GM21529 (cell line): Measurements from ENCODE around the gene GNG4.

Experiments used
- ATAC-seq: cut with Tn5 transposase; IDR thresholded peaks from one replicate; pipeline ENCODE4 v1.9.1; 2021; ENCODE audit not compliant: unreplicated experiment

GNG4 gene

GRCh38 chr1:235649368-235650163 lies at the start of gene GNG4:
GNG4 (minus strand) TSS chr1:235649784; CDS start chr1:235583838, 65,946 bp downstream.
- ATAC-seq: peak; percentile 56

DNA sequence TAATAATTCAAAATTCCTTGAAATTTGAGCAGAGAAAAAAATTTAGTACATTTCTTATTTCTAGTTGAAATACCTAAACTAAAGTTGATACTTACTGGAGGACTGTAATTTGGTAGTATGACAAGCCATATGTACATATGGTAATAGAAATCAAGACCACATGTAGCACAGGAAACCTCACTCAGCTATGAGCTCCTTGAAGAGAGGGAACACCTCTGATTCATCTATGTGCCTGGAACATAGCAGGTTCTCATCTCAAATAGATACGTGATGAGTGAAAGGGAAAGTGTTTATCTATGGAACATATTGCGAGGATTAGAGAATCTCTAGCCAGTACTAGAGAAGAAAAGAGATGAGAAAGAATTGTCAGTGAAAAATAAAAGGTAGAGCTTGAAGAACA lies 47.9 kb upstream of the GNG4 start:
- ATAC-seq: no peak

GRCh38 chr1:235689356-235689755 lies 39.8 kb upstream of the GNG4 start:
- no peak for ATAC-seq

DNA sequence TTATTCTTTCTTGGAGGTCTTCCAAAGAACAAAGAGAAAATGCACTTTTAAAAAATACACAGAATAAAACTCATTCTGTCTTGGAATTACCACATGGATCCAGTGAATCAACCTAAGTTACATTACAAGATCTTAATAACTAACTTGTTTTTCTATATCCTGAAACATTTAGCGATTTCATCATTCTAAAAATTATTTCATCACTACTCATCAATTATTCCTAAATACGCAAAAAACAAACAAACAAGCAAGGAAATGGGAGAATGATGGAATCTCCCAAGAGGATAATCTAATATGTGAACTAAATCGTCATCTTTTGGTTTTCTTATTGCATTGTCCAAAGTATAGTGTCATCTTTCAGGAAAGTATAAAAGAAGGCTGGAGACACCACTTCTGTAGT lies 38.5 kb upstream of the GNG4 start:
- no peak for ATAC-seq

GRCh38 chr1:235683653-235684052 lies 34.1 kb upstream of the GNG4 start:
- ATAC-seq: no peak

DNA sequence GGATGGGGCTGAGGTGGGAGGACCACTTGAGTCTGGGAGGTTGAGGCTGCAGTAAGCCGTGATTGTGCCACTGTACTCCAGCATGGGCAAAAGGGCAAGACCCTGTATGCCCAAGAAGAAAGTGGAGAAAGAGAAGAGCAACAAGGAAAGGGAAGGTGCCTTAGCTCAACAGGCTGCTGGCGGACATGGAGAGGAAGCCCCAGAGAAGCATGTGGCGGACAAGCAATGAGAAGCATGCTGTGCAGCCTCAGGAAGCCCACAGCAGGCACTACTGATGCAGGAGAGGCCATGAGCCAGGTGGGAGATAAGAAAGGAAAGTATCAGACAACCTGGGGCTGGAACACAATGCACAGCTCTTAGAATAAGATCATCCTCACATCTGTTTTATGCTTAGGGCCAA lies 32.6 kb upstream of the GNG4 start:
- no peak for ATAC-seq

DNA sequence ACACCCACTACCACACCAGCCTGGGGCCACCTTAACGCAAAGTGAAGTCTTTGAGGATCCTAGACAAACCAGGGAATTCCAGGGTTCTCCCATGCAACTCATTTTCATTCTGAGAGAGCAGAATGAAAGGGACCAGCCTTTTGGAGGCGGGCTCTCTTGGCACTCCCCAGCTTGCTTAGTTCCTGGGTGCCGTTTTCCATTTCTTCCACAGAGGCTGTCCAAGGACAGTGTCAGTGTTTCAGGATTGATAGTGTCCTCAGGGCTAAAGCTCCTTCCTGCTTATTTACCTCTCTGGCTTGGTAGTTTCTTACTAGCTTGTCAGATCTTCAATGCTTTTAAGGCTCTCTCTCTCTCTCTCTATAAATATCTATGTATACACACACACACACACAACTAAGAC lies 30.1 kb upstream of the GNG4 start:
- ATAC-seq: no peak

- ATAC-seq: no peak
These were observed 29.4 kb upstream of the GNG4 start for GRCh38 chr1:235679005-235679404.

DNA sequence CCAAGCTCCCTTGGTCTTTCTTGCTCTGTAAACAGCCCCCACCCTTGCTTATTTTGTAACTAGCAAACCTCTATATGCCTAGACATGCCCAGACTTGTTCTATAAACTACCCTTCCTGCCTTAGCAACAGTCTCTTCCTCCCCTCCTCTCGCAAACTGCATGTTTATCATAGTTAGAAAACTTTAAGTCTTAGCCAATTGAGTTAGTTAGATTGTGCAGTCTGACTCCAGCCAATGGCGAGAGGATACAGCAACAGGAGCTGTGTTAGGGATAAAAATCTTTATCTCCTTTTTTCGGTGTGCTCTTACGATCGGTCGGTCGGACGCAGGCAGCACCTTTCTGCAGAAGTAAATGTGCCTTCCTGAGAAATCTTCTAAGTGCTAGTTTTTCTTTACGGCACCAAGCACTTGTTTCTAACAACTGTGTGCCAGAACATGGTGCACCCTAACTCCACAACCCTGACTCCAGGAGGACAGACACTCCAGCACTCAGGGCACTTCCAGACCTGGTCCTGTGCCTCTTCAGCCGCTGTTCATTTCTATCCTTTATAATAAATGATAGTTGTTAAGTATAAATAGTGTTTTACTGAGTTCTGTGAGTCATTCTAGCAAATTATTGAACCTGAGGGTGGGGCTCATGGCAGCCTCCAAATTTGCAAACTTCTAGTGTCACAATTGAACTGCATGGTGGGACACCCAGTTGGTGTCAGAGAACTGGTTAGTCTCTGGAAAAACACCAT lies 25.7 kb upstream of the GNG4 start:
- ATAC-seq: no peak

DNA sequence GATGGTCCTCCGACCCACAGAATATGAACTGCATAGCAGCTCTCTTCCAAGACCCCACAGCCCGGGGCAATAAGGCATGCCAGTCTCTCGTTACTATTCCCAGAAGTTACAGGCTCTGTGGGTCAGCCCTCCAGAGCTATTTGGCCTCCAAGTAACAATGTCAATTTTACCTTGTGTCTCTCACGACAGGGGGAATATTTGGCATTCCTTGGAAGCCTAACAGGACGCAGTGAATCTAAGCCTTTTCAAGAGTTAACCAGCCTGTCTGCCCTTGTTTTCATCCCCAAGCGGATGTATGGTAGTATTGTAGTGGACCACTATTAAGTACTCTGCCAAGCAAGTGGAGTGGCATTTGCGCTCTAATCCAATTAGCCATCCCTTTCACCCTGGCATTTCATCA lies 24.4 kb upstream of the GNG4 start:
- no peak for ATAC-seq

DNA sequence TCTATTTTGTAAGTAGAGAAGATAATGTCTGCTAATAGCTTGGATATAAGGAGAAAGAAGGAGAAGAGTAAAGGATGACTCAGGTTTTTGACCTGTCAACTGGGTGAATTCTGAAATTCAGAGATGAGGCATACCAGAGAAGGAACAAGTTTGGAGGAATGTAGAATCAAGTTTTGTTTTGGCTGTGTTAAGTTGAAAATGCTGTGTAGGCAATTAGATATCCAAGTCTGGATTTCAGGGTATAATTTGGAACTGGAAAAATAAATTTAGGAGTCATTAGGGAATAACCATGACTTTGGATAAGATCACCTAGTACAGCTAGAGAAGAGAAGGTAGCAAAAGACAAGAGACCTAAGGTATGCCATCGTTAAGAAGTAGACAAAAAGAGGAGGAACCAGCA lies 22.4 kb upstream of the GNG4 start:
- ATAC-seq: no peak

DNA sequence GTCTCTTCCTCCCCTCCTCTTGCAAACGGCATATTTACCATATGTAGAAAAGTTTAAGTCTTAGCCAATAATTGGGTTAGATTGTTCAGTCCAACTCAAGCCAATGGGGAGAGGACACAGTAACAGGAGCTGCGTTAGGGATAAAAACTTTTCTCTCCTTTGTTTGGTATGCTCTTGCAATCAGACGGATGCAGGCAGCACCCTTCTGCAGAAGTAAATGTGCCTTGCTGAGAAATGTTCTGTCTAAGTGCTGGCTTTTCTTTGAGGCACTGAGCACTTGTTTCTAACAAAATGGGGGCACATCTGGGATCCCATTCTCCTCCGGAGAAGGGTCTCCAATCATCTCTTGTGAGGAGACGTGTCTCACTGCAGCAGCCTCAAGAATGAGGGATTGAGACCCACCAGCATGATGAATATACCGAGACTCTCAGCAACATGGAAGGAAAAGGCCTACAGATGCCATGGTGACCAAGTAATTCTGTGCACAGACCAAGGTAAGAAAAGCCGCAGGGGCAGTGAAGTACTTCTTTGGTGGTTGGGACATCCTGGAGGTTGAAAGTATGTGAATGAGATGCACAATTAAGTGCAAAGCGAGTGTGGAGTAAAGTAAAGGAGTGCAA lies 20.7 kb upstream of the GNG4 start:
- ATAC-seq: no peak

- no peak for ATAC-seq
These were observed 19.7 kb upstream of the GNG4 start for GRCh38 chr1:235669277-235669676.

GRCh38 chr1:235663628-235664027 lies 14.0 kb upstream of the GNG4 start:
- no peak for ATAC-seq

DNA sequence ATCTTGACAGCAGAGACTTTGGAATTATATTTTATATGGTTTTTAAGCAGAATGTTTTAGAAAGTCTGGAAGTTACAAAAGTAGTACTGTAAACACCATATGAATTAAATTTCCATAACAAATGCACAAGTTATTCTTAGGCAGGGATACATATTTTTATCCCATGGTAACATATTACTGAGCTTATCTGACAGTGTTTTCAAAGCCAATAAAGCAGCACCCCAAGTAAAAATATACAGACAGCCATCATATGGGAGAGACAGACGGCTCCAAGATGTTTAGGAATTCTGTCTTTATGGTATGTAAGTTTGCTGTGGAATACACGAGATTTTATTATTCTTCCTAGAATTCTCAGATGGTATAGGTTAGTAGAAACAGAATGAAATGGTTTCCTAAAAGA lies 12.0 kb upstream of the GNG4 start:
- ATAC-seq: no peak

- no peak for ATAC-seq
These were observed 9.7 kb upstream of the GNG4 start for GRCh38 chr1:235659186-235659771.

GRCh38 chr1:235657747-235658526 lies 8.4 kb upstream of the GNG4 start:
- no peak for ATAC-seq

DNA sequence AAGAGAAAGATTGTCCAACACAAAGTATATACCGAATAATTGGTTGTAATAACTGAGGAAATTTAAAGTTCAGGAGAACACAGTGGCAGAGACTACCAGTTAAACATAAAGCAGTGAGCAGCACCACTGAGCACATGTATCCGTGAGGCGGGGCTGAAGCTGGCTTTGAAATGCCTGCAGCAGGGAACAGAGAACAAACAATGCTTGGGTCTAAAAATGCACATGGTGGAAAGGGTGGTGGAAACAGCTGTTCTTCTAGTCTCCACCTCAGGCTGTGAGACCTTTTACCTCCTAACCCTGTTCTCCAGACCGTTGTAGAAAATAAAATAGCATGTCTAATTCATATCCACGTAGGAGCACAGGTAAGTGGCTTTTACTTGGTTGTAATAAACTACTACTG lies 7.7 kb upstream of the GNG4 start:
- ATAC-seq: no peak

GRCh38 chr1:235652364-235652763 lies 2.8 kb upstream of the GNG4 start:
- no peak for ATAC-seq

DNA sequence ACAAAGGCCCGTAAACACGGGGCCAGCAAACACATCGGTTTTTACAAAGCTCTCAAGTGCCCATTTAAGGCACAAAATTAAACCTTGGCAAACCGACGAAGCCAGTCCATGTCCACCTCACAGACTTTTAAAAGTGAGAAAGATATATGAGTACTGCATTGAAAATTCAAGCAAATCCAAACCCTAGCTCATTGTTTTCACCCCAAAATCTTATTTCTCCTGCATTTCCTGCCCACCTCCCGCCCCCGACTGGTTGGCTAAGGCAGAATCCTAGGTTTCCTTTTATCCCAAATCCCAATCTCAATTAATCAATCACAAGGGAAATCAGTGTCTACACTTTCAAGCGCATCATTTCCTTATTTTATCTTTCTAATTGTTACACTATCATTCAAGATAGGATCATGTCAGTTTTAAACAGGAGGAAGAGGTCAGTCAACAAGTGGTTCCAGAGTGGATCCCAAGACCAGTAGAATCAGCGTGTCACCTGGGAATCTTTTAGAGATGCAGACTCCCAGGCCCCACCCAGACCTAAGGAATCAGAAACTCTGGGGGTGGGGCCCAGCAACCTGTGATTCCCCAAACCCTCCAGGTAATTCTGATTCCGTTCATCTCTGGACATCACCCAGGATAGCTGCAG lies 1.7 kb upstream of the GNG4 start:
- ATAC-seq: no peak
